HL-60 (cell line): Measurements from ENCODE around the gene CAMK2D.

ENCODE experiments used
- SPI1 ChIP-seq: IDR thresholded peaks from 2 replicates; pipeline ENCODE4 v1.6.1; 2012; ENCODE audit warnings: low read depth, mild to moderate bottlenecking, borderline replicate concordance
- TF ChIP-seq, protein P1 (sequence below): IDR thresholded peaks from one replicate; pipeline ENCODE4 v1.5.1; 2011; ENCODE audit warnings: low read length, control low read depth, inconsistent platforms; ENCODE audit not compliant: insufficient read depth

DNA sequence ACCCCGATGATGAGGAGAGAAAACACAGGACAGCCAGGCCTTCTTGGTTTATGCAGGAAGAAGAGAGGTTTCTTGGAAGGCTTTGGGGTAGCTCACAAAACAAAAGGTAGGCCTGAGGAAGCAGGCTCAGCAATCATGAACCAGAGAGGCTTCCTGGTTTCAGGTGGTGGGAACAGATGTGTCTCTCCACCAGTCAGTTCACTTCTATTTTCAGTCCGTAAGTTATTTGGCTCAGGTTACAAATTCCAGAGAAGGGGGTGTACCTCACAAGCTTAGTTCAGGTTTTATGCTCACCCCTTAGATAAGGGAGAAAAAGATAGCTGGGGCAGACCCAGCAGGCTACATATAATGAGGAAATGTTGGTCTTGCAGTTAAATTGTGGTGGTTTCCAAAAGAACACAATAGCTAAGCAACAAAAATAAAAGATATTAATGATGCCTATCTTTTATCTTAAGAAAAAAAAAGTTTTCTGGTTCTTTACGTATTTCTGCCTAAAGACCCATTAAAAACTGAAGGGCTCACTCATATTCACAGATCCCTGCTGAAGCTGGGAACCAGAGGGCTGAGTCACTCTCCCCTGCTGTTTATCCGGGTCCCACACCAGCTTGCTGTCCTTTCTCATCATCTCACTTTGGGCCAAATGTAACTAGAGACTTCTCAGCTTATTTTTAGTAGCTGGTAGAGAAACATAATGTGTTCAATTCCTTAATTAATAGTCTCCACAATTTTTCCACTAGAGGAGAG lies 177.0 kb downstream of the CAMK2D start:
- TF ChIP-seq, protein P1, sequence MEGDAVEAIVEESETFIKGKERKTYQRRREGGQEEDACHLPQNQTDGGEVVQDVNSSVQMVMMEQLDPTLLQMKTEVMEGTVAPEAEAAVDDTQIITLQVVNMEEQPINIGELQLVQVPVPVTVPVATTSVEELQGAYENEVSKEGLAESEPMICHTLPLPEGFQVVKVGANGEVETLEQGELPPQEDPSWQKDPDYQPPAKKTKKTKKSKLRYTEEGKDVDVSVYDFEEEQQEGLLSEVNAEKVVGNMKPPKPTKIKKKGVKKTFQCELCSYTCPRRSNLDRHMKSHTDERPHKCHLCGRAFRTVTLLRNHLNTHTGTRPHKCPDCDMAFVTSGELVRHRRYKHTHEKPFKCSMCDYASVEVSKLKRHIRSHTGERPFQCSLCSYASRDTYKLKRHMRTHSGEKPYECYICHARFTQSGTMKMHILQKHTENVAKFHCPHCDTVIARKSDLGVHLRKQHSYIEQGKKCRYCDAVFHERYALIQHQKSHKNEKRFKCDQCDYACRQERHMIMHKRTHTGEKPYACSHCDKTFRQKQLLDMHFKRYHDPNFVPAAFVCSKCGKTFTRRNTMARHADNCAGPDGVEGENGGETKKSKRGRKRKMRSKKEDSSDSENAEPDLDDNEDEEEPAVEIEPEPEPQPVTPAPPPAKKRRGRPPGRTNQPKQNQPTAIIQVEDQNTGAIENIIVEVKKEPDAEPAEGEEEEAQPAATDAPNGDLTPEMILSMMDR, result no peak
- no peak for TF ChIP-seq SPI1
